IPS DF 4.7 (cell line): ENCODE measurements around the gene ZNF283.
A peak's percentile ranks its signal among the peaks of the same experiment; 100 is the strongest.

Source experiments
- DNase-seq: peaks from one replicate; pipeline ENCODE4 v3.0.0-alpha.2; 2013; ENCODE audit warnings: low spot score; ENCODE audit errors: extremely low read depth

The ZNF283 gene

DNA sequence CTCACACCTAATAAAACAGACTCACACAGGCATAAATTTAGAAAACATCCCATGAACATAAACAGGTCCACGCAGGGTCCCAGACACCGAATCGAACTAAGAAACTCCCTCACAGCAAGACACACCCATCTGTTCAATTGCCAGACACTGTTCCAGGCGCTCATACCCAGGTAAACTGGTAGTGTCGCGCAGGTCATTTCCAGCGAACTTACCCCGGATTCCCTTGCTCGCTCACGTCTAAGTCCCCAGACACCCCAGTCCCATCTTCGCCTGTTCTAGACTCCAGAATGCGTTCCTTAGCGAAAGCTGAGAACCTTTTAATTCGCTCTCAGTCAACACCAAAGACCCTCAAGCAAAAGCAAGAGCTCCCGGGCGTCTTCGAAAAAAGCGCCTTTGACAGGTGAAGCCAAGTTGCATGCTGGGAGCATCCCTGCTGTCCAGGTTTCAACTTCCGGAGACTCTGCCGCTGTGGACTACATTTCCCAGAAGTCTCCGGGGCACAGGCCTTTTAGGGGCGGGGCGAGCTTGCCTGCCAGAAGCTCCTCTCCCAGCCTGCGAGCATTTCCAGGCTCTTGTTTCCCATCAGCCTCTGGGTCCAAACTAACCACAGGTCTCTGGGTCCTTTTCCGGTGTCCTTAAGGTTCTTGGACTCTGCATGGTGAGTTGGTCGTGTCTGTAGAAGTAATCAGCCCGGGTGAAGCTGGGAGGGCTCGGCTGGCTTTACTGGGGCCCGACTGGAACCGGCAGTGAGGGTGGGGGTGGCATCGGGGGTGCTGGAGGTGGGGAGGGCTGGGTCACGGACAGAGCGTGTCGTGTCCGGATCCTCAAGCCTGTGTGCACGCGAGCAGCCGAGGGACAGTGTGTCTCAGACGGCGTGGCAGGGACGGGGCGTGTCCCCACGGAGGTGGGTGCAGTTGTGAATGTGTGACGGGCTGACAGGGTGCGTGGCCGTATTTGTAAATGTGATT is at the start of gene ZNF283:
ZNF283 (plus strand) TSS at position 535 of the 968 bp plus-strand sequence. CDS start 6,184 bp downstream, outside the sequence.
- DNase-seq = peak; percentile 84

- no peak for DNase-seq
Observed at GRCh38 chr19:43778651-43779050, 48.5 kb upstream of the ZNF283 start.

GRCh38 chr19:43779147-43779819 is 47.8 kb upstream of the ZNF283 start:
- DNase-seq = no peak

DNA sequence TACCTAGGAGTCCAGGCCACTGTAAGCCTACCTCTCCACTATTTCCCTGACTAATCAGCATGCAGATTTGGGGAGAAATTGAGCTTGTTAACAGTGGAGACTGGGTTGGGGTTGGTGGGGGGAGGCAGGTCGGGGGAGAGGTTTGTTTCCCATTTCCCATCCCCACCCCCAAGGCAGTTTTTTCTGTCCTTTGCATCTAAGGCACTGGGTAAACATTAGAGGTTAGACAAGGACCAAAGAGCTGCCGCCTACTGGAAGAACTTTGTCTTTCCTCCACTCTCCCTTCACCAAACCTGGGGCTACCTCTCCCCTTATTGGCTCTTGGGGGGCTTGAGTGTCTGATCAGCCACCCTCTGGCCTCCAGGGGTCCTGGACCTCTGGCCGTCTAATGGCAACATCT is 47.3 kb upstream of the ZNF283 start:
- DNase-seq = no peak

- DNase-seq = no peak
Observed at GRCh38 chr19:43780706-43781525, 46.2 kb upstream of the ZNF283 start, which contains the start of gene KCNN4. TSS of gene KCNN4 (minus strand) at chr19:43780973. CDS start at chr19:43780861, 112 bp downstream.

DNA sequence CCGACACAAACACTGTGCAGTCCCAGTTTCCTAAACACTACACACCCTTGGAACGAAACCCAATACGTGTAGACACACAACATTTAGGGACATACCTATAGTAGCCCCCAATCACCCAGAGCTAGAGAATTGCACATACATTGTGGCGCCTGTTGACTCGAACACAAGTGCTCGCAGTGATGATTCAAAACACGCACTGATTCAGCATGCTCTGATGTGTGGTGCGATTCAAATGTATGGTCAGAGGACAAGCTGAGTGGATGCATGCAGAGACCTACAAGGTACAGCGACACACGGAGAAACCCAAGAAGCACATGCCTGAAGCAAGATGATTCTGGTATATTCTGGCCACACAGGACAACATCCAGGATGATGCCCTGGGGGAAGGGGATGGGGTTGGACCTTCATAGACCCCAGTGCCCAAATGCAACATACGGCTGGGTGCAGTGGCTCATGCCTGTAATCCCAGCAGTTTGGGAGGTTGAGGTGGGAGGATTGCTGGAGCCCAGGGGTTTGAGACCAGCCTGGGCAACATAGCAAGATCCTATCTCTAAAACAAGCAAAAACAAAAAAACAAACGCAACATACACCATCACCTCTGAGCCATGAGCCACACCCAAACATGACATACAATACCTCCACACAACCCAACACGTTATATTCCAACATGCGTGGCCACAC is 45.4 kb upstream of the ZNF283 start:
- DNase-seq = no peak

DNA sequence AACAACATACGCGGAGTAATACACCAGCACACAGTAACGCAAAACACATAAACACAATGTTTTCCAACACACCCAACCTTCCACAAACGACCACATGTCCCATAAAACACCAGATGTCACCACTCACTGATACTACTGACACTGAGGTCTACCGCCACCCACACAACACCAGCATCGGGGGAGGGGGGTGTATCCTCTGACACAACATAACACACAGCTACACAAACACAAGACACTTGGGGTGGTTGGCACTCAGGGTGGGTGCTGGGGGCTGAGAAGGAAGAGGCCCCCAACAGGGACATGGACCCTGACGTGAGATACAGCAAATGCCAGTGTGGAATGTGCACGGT is 44.8 kb upstream of the ZNF283 start:
- no peak for DNase-seq

DNA sequence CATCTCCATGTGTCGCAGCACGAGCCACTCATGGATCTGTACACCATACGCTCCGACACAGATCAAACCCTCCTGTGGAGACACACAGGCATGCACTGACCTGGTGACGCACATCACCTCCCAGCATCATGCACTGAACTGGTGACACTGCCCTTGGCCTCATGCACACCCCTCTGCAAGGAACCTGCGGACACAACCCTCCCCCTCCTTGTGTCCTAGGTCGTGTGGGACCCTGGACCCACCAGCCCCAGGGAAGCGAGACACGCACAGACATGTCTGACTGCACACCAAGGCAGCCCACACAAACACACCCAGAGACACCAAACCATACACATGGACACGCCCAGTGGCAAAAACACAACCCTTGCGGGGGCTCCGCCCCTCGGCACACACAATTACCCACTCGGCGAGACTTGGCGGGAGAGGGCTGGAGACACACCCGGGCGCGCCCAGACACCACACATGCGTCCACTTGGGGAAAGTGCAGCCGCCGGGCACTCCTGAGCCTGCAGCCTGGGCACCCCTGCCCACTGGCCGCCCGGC is 44.4 kb upstream of the ZNF283 start:
- no peak for DNase-seq

- no peak for DNase-seq
Observed at GRCh38 chr19:43783636-43784035, 43.5 kb upstream of the ZNF283 start.

DNA sequence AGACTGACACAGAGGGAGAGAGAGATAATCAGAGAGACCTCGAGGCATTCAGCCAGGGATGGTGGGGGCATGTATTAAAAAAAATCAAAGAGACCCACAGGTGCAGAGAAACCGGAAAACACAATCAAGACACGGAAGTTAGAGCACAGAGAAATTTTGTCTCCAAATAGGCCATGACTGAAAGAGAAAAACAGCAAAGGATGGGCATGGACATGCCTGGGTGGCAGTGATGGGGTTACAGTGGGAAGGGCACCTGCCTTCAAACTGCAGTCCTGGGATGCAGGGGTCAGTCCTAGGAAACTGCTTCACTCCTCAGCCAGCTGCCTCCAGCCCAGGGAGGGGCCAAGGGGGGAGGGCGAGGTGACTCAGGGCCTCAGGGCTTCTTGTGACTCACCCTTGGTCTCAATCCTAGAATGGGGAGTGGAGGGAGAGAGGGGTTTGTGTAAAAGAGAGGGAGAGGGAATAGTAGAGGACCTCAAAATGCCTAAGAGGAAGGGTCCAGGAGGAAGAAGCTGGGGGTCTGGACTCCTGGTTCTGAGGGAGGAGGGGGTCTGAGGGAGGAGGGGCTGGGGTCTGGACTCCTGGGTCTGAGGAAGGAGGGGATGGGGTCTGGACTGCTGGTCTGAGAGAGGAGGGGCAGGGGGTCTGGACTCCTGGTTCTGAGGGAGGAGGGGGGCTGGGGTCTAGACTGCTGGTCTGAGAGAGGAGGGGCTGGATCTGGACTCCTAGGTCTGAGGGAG is 42.7 kb upstream of the ZNF283 start:
- no peak for DNase-seq

DNA sequence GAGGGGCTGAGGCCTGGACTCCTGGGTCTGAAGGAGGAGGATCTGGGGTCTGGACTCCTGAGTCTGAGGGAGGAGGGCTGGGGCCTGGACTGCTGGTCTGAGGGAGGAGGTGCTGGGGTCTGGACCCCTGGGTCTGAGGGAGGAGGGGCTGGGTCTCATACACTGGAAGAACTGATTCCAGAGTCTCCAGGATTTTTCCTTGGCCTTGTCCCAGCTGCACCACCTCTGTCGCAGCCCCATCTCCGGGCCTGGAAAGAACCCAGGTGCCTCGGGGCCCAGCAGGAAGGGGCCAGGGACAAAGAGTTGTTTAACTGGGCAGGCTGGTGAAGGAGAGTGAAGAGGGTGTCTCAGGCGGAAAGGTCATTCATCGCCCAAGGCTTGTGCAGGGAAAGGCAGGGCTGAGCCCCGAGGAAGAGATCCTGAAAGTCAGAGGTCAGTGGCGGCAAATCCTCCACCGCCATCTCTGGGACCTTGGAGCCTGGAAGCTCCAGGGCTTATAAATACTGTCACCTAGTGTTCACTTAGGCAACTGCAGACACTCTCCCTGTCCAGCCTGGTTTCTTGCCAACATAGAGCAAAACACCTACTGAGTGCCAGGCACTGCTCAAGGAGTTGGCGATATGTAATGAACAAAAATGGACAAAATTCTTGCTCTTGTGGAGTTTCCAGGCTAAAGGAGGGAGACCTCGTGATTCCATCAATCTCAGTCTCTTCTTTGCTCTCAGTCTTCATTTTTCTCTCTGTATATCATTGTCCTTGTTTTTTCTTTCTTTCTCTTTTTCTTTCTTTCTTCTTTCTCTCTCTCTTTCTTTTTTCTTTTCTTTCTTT is 41.9 kb upstream of the ZNF283 start:
- DNase-seq = no peak

DNA sequence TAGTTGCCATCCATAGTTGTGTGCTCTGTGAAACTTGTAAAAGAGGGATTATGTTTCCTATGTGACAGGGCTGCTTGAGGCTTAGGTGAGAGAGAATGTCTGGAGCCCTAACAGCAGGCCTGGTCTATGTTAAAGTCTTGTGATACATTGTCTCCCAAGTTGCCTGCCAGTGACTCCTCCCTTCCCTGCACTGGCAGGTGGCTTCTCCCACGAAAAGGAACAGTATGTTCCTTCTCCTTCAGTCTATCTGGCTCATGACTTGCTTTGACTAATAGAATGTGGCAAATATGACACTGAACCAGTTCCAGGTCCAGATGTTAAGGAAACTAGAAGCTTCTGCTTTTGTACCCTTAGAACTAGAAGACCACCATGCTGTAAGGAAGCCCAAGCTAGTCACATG is 40.5 kb upstream of the ZNF283 start:
- no peak for DNase-seq

DNA sequence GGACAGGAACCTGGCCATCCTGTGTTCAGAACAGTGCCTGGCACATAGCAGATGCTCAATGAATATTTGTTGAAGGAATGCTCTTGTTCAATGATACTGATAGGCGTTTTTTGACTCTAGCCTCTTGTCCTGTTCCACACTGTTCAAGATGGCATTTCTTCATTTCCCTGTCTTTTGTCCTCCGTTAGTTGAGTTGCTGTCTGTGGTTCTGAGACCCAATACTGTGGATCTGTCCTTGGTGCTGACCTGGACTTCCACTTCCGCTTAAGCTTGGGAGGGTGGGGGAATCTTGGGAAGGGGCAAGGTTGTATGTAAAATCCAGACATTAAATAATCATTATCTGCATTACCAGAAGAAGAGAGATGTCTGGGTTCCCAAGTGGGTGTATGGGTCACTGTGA is 38.1 kb upstream of the ZNF283 start:
- no peak for DNase-seq

- no peak for DNase-seq
Observed at GRCh38 chr19:43790587-43790986, 36.5 kb upstream of the ZNF283 start.

DNA sequence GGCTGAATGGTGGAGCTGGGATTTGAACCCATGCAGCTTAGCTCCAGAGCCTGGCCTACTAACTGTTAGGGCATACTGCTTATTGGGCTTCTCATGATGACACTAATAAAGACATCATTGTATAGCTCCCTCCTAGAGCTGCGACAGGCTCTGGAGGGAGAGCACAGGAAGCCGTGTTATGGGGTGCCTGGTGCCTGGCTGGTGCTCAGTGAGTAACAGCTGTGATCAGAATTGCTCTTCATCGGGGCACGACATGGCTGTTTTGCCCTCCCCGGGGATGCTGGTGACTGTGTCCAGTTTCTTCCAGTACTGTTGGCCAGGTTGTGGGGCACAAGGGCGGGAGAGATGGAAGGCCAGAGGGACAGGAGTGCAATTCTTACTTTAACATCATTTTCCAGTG is 30.0 kb upstream of the ZNF283 start:
- DNase-seq = no peak

DNA sequence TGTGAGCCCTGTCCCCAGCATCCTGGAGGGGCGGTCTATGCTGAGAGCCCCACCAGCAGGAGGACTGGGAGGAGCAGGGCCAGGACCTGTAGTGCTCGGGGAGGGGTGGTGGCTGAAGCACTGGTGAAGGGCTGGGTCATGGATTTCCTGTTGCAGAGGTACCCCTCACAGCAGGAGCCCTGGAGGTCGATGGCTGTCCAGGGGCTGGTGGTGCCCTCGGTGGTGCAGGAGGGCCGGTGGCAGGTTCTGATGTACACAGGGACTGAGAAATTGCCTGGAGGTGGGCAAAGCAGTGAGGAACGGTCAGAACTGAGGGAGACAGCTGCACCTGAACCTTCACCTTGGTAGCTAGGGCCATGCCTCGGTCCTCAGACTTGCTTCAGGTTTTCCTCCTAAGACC is 29.6 kb upstream of the ZNF283 start:
- DNase-seq = no peak

DNA sequence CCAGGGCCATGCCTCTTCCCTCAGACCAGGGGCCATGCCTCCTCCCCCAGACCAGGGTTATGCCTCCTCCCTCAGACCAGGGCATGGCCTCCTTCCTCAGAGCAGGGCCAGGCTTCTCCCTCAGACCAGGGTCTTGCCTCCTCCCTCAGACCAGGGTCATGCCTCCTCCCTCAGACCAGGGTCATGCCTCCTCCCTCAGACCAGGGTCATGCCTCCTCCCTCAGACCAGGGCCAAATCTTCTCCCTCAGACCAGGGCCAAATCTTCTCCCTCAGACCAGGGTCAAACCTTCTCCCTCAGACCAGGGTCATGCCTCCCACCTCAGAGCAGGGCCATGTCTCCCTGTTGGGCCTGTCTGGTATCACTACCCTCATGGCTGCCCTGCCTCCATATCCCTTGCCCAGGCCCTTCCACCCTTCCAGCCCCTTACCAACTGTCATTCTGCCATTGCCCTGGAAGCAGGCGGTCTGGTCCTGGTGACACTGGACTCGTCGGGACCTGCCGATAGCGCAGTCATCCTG is 29.0 kb upstream of the ZNF283 start:
- DNase-seq = no peak

DNA sequence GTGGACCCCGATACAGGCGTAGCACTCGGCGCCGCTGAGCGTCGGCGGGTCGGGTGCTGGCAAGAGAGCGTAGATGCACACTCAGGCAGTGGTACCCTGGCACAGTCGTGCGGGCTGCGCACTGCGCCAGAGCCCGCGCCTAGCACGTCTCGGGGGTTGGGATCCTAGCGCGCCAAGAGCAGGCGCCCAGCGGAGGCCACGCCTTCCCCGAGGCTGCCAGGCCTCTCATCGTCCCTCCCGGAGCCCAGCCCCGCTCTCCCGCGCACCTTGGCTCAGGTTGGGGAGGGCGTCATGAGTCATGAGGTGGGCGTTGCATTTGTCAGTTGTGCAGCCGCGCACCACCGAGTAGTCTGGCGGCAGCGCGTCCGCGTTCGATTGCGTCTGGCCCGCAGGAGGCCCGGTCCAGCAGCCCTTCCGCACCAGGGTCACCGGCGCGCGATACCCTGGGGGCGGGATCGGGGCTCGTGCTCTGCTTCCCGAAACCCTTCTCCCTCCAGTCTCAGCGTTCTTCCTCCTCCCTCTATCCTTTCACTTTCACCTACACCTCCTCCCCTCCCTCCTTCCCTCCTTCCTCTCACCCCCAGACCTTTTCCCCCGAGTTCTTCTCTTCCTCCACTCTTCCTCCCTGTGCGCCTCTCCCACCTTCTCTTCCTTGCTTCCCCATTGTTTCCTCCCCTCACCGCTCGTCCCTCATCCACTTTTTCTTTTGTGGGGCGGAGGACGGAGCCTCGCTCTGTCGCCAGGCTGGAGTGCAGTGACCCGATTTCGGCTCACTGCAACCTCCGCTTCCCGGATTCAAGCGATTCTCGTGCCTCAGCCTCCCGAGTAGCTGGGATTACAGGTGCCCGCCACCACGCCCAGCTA is 28.3 kb upstream of the ZNF283 start:
- no peak for DNase-seq
